Measurements from ENCODE around the gene PROC.

The PROC gene

GRCh38 chr2:127434515-127434914, 16.3 kb downstream of the PROC start:
- Mint-ChIP-seq H3K4me1 (peaks cover 19% of the 10 kb centered on the region), H3K36me3 (ENCODE audit: low read depth) (no peaks in the 10 kb centered on the region), H3K27ac (no peak overlapping the region), H3K4me3 (no peak overlapping the region), H3K27me3 (ENCODE audit: low read depth, poor library complexity) (peaks cover 10% of the 10 kb centered on the region), H3K9me3 (peaks cover 4% of the 10 kb centered on the region)
- no peak for DNase-seq
- TF ChIP-seq CTCF (IDR thresholded peaks at IDR 0.05): no peak

GRCh38 chr2:127437056-127437455, 18.8 kb downstream of the PROC start:
- H3K4me3 Mint-ChIP-seq: no peak overlapping the region
- peaks cover 10% of the 10 kb centered on the region for H3K27me3 Mint-ChIP-seq (ENCODE audit: low read depth, poor library complexity)
- peaks cover 16% of the 10 kb centered on the region for H3K9me3 Mint-ChIP-seq
- no peak overlapping the region for H3K27ac Mint-ChIP-seq
- no peaks in the 10 kb centered on the region for H3K36me3 Mint-ChIP-seq (ENCODE audit: low read depth)
- peaks cover 12% of the 10 kb centered on the region for H3K4me1 Mint-ChIP-seq
- DNase-seq: no peak
- no peak for TF ChIP-seq CTCF (IDR thresholded peaks at IDR 0.05)

GRCh38 chr2:127437781-127438726, 19.8 kb downstream of the PROC start:
- Mint-ChIP-seq H3K36me3 (ENCODE audit: low read depth) (no peaks in the 10 kb centered on the region), H3K9me3 (peaks cover 24% of the 10 kb centered on the region), H3K4me1 (peaks cover 9% of the 10 kb centered on the region), H3K4me3 (no peak overlapping the region), H3K27ac (no peak overlapping the region), H3K27me3 (ENCODE audit: low read depth, poor library complexity) (peaks cover 7% of the 10 kb centered on the region)
- no peak for TF ChIP-seq CTCF (IDR thresholded peaks at IDR 0.05)
- DNase-seq: no peak

- no peak overlapping the region for H3K27ac Mint-ChIP-seq
- no peak for DNase-seq
- TF ChIP-seq CTCF (IDR thresholded peaks at IDR 0.05): no peak
- H3K4me1 Mint-ChIP-seq: peaks cover 9% of the 10 kb centered on the region
- H3K9me3 Mint-ChIP-seq: peaks cover 35% of the 10 kb centered on the region
- H3K27me3 Mint-ChIP-seq (ENCODE audit: low read depth, poor library complexity): peaks cover 11% of the 10 kb centered on the region
- H3K36me3 Mint-ChIP-seq (ENCODE audit: low read depth): no peaks in the 10 kb centered on the region
- H3K4me3 Mint-ChIP-seq: no peak overlapping the region
Measured at GRCh38 chr2:127439343-127439742, 21.1 kb downstream of the PROC start.

- no peak overlapping the region for H3K4me3 Mint-ChIP-seq
- DNase-seq: no peak
- H3K4me1 Mint-ChIP-seq: peaks cover 29% of the 10 kb centered on the region
- H3K9me3 Mint-ChIP-seq: peaks cover 19% of the 10 kb centered on the region
- no peak overlapping the region for H3K27ac Mint-ChIP-seq
- no peak for TF ChIP-seq CTCF (IDR thresholded peaks at IDR 0.05)
- peaks cover 11% of the 10 kb centered on the region for H3K36me3 Mint-ChIP-seq (ENCODE audit: low read depth)
- H3K27me3 Mint-ChIP-seq (ENCODE audit: low read depth, poor library complexity): peaks cover 7% of the 10 kb centered on the region
Measured at GRCh38 chr2:127448526-127448925, 30.3 kb downstream of the PROC start.

- Mint-ChIP-seq H3K27ac (peak overlapping the region; percentile 77), H3K27me3 (ENCODE audit: low read depth, poor library complexity) (peaks cover 3% of the 10 kb centered on the region), H3K36me3 (ENCODE audit: low read depth) (peaks cover 11% of the 10 kb centered on the region), H3K4me1 (peaks cover 32% of the 10 kb centered on the region), H3K9me3 (peaks cover 11% of the 10 kb centered on the region), H3K4me3 (no peak overlapping the region)
- no peak for TF ChIP-seq CTCF (IDR thresholded peaks at IDR 0.05)
- no peak for DNase-seq
Measured at GRCh38 chr2:127449414-127449813, 31.2 kb downstream of the PROC start.

Measured in nephron progenitor cell (in vitro differentiated cells).